Germinal center (tissue), 1 donor: ENCODE data around the gene BUB1.
A peak's percentile ranks its signal among the peaks of the same experiment; 100 is the strongest.
"Not testable (repeated sequence)": the region's sequence is repeated elsewhere in the genome, so short reads cannot be mapped to it uniquely, and the experiment has no call there.

Experiments
- DNase-seq: peaks from one replicate; pipeline ENCODE4 v3.0.0; 2012; ENCODE audit warnings: mixed read lengths, low spot score

The BUB1 gene

GRCh38 chr2:110677530-110678456 is at the start of gene BUB1:
Gene BUB1, minus strand, starts transcription at chr2:110678063. Its CDS starts 68 bp downstream, at chr2:110677995.
- peak; percentile 99 for DNase-seq

- DNase-seq = no peak
Measured at GRCh38 chr2:110726285-110726684, 48.4 kb upstream of the BUB1 start.

- no peak for DNase-seq
Measured at GRCh38 chr2:110725859-110726258, 48.0 kb upstream of the BUB1 start.

GRCh38 chr2:110725370-110725769 is 47.5 kb upstream of the BUB1 start:
- no peak for DNase-seq

GRCh38 chr2:110724820-110725219 is 47.0 kb upstream of the BUB1 start:
- DNase-seq = no peak

- no peak for DNase-seq
Measured at GRCh38 chr2:110720547-110720946, 42.7 kb upstream of the BUB1 start.

GRCh38 chr2:110718990-110719389 is 41.1 kb upstream of the BUB1 start:
- no peak for DNase-seq

GRCh38 chr2:110718382-110718781 is 40.5 kb upstream of the BUB1 start:
- no peak for DNase-seq

GRCh38 chr2:110717734-110718133 is 39.9 kb upstream of the BUB1 start:
- DNase-seq = no peak

GRCh38 chr2:110716959-110717645 is 39.2 kb upstream of the BUB1 start:
- DNase-seq = no peak

GRCh38 chr2:110714452-110715224 is 36.8 kb upstream of the BUB1 start:
- no peak for DNase-seq

- DNase-seq = no peak
Measured at GRCh38 chr2:110713513-110714362, 35.9 kb upstream of the BUB1 start.

- no peak for DNase-seq
Measured at GRCh38 chr2:110712737-110713136, 34.9 kb upstream of the BUB1 start.

- DNase-seq = no peak
Measured at GRCh38 chr2:110708455-110708854, 30.6 kb upstream of the BUB1 start.

- DNase-seq = no peak
Measured at GRCh38 chr2:110707386-110707965, 29.6 kb upstream of the BUB1 start.

GRCh38 chr2:110702514-110703380 is 24.9 kb upstream of the BUB1 start:
- no peak for DNase-seq

GRCh38 chr2:110698253-110698652 is 20.4 kb upstream of the BUB1 start:
- not testable (repeated sequence) for DNase-seq

GRCh38 chr2:110695146-110695898 is 17.5 kb upstream of the BUB1 start:
- DNase-seq = not testable (repeated sequence)

- no peak for DNase-seq
Measured at GRCh38 chr2:110691612-110692258, 13.9 kb upstream of the BUB1 start.
